Measurements from ENCODE around the gene ACOX2. TPM values are rescaled to one million over a fixed set of nuclear protein-coding genes. Genes with fewer than 3 reads are reported as not detected.

Gene ACOX2
- total RNA-seq, 1 donor from 2014 or later: 0.98 TPM

DNA sequence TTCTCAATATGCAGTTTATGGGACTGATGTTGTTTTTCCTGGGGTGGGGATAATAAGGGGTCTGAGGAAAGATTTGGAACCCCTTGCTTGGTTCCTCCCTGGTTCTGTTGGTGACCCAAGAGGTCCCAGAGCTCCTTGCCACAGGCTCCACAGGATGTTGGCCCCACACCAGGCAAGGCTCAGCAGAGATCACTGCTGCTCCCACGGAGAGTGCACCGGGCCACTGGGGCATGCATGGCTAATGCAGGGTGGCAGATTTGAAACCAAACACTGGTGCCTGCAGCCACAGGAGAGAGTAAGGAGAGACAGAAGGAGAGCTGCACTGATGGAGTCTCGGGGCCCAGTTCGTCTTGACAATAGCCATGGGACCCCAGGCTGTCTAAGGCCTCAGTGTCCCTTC lies 37.7 kb upstream of the ACOX2 start:
- H3K36me3 Mint-ChIP-seq (ENCODE audit: low read depth): no peaks in the 10 kb centered on the region
- peaks cover 34% of the 10 kb centered on the region for H3K4me1 Mint-ChIP-seq
- H3K4me3 Mint-ChIP-seq: no peak overlapping the region
- H3K9me3 Mint-ChIP-seq: peaks cover 3% of the 10 kb centered on the region
- H3K27ac Mint-ChIP-seq (ENCODE audit: unreplicated experiment): peak overlapping the region; percentile 86
- peaks cover 11% of the 10 kb centered on the region for H3K27me3 Mint-ChIP-seq (ENCODE audit: low read depth)
- no peak for DNase-seq (ENCODE audit: low read depth, low spot score)
- TF ChIP-seq, protein P1, sequence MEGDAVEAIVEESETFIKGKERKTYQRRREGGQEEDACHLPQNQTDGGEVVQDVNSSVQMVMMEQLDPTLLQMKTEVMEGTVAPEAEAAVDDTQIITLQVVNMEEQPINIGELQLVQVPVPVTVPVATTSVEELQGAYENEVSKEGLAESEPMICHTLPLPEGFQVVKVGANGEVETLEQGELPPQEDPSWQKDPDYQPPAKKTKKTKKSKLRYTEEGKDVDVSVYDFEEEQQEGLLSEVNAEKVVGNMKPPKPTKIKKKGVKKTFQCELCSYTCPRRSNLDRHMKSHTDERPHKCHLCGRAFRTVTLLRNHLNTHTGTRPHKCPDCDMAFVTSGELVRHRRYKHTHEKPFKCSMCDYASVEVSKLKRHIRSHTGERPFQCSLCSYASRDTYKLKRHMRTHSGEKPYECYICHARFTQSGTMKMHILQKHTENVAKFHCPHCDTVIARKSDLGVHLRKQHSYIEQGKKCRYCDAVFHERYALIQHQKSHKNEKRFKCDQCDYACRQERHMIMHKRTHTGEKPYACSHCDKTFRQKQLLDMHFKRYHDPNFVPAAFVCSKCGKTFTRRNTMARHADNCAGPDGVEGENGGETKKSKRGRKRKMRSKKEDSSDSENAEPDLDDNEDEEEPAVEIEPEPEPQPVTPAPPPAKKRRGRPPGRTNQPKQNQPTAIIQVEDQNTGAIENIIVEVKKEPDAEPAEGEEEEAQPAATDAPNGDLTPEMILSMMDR (conservative IDR thresholded peaks at IDR 0.05): no peak

DNA sequence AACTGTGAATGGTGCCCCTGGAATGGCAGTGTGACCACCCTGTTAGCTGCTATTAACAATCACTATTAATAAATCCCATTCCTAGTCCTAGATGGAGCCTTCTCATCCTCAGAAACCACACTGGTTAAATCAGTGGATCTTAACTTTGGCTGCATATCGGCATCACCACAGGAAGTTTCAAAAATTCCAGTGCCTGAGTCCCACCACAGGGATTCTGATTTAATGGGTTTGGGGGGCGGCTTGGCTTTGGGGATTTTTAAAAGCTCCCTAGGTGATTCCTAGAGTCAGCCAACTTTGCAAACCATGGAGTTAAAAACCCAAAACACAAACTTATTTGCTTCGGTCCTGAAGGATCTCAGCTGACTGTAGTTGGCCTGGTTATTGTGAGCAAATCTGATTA lies 37.1 kb upstream of the ACOX2 start:
- TF ChIP-seq, protein P1 (conservative IDR thresholded peaks at IDR 0.05): no peak
- no peak overlapping the region for H3K27ac Mint-ChIP-seq (ENCODE audit: unreplicated experiment)
- H3K27me3 Mint-ChIP-seq (ENCODE audit: low read depth): peaks cover 11% of the 10 kb centered on the region
- no peak overlapping the region for H3K4me3 Mint-ChIP-seq
- H3K4me1 Mint-ChIP-seq: peaks cover 31% of the 10 kb centered on the region
- H3K36me3 Mint-ChIP-seq (ENCODE audit: low read depth): no peaks in the 10 kb centered on the region
- H3K9me3 Mint-ChIP-seq: peaks cover 3% of the 10 kb centered on the region
- no peak for DNase-seq (ENCODE audit: low read depth, low spot score)

DNA sequence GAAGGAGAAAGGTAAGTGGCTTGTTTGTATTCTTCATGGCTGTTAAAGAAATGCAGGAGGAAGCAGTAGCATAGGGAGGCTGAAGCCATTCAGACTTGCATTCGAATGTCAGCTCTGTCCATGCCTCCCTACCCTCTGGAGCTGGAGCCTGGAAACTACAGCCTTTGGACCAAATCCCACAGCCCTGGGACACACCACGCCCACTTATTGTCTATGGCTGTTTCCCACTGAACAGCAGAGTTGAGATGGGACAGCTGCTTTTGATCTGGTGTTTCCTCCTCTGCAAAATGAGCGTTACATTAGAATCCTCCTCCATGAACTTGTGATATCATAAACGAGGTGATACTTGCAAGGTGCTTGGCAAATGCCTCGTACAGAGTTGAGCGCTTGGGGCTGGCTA lies 36.6 kb upstream of the ACOX2 start:
- Mint-ChIP-seq H3K4me1 (peaks cover 31% of the 10 kb centered on the region), H3K27ac (ENCODE audit: unreplicated experiment) (peak overlapping the region; percentile 57), H3K36me3 (ENCODE audit: low read depth) (no peaks in the 10 kb centered on the region), H3K9me3 (peaks cover 3% of the 10 kb centered on the region), H3K4me3 (no peak overlapping the region), H3K27me3 (ENCODE audit: low read depth) (peaks cover 11% of the 10 kb centered on the region)
- no peak for DNase-seq (ENCODE audit: low read depth, low spot score)
- TF ChIP-seq, protein P1 (conservative IDR thresholded peaks at IDR 0.05): no peak

DNA sequence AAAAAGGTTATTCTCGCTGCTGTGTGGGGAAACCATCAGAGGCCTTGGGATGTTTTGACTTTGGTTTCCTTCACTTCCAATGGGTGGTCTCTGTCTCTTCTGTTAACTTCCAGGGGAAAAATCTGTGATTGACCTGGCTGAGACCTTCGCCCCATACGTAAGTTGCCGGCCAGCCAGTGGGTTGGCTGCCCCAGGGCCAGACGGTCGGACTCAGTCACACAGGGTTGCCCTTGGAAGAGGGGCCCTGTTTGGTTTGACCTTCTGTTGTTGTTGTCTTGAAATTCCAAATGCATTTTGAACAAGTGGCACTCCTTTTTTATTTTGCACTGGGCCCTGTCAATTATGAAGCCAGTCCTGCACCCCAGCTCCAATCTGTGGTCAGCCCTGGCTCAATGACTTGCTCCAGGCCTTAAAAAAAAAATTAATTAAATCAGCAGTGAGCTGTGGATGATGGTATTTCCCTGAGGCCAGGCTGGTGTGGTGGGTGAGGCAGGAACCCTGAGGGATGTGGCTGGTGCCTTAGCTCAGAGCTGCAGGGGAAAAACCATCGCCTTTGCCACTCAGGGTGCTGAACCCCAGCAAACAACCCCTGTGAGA lies 35.7 kb upstream of the ACOX2 start:
- Mint-ChIP-seq H3K27me3 (ENCODE audit: low read depth) (peaks cover 9% of the 10 kb centered on the region), H3K27ac (ENCODE audit: unreplicated experiment) (no peak overlapping the region), H3K4me3 (no peak overlapping the region), H3K36me3 (ENCODE audit: low read depth) (no peaks in the 10 kb centered on the region), H3K9me3 (peaks cover 3% of the 10 kb centered on the region), H3K4me1 (peaks cover 31% of the 10 kb centered on the region)
- TF ChIP-seq, protein P1 (conservative IDR thresholded peaks at IDR 0.05): no peak
- no peak for DNase-seq (ENCODE audit: low read depth, low spot score)

DNA sequence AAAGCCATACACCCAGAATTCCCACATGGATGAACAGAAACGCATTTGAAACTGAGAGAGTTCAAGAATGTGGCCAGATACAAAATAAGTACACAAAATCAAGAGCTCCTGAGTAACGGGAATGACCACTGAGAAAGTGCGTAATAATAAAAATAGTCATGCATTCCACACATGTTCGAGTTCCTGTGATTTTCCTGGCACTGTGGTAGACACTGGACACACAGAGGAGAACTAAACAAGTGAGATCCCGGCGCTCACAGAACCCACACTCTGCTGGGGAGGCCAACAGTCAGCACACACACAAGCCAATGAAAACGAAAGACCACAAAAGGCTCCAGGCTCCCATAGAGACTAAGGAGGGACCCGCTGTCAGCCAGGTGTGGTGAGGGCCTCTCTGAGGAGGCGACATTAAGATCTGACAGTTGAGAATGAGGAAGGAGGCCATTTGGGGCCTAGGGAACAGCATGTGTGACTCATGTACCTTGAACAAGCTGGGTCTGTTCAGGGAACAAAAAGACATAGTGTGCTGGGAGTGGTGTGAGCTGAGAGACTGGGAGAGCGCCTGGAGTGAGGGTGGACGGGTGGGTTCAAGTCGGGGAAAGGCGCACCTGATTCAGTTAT lies 35.1 kb upstream of the ACOX2 start:
- peaks cover 6% of the 10 kb centered on the region for H3K27me3 Mint-ChIP-seq (ENCODE audit: low read depth)
- H3K36me3 Mint-ChIP-seq (ENCODE audit: low read depth): no peaks in the 10 kb centered on the region
- H3K4me1 Mint-ChIP-seq: peaks cover 25% of the 10 kb centered on the region

More for the DNA sequence above, 35.1 kb upstream of the ACOX2 start:
- peaks cover 3% of the 10 kb centered on the region for H3K9me3 Mint-ChIP-seq
- no peak overlapping the region for H3K4me3 Mint-ChIP-seq
- DNase-seq (ENCODE audit: low read depth, low spot score): no peak
- no peak overlapping the region for H3K27ac Mint-ChIP-seq (ENCODE audit: unreplicated experiment)
- TF ChIP-seq, protein P1 (conservative IDR thresholded peaks at IDR 0.05): no peak
